ENCODE data around the gene UGGT2. TPM values are rescaled to one million over a fixed set of nuclear protein-coding genes. Genes with fewer than 3 reads are reported as not detected.

The UGGT2 gene
- total and polyA plus RNA-seq, 8 donors = 24.1 to 50.0 (median 43.3) TPM

- DNase-seq (no peak), ATAC-seq (no peak)
- Histone ChIP-seq H3K27ac (no peak overlapping the region), H3K4me1 (no peaks in the 10 kb centered on the region), H3K4me3 (no peak overlapping the region), H3K27me3 (no peaks in the 10 kb centered on the region), H3K9me3 (peaks cover 0 to 9% of the 10 kb centered on the region in 2 donors), H3K36me3 (peaks cover 0 to 9% of the 10 kb centered on the region in 2 donors)
- no peak for TF ChIP-seq CTCF (IDR thresholded peaks at IDR 0.05)
- intact Hi-C loops (cut with DNase I) = no loop called here
Observed at GRCh38 chr13:95968906-95969305, 84.3 kb downstream of the UGGT2 start.

- ATAC-seq (no peak), DNase-seq (no peak)
- Histone ChIP-seq H3K27ac (no peak overlapping the region), H3K9me3 (peaks cover 0 to 25% of the 10 kb centered on the region in 2 donors), H3K4me1 (no peaks in the 10 kb centered on the region), H3K27me3 (no peaks in the 10 kb centered on the region), H3K4me3 (no peak overlapping the region), H3K36me3 (peaks cover 0 to 17% of the 10 kb centered on the region in 2 donors)
- no peak for TF ChIP-seq CTCF (IDR thresholded peaks at IDR 0.05)
- intact Hi-C loops (cut with DNase I) = no loop called here
Observed at GRCh38 chr13:95957331-95957730, 95.9 kb downstream of the UGGT2 start.

- Histone ChIP-seq H3K27me3 (no peaks in the 10 kb centered on the region), H3K27ac (no peak overlapping the region), H3K36me3 (peaks cover 0 to 13% of the 10 kb centered on the region in 2 donors), H3K4me3 (no peak overlapping the region), H3K9me3 (peaks cover 0 to 24% of the 10 kb centered on the region in 2 donors), H3K4me1 (no peaks in the 10 kb centered on the region)
- intact Hi-C loops (cut with DNase I) = no loop called here
- ATAC-seq (no peak), DNase-seq (no peak)
- TF ChIP-seq CTCF (IDR thresholded peaks at IDR 0.05) = no peak
Observed at GRCh38 chr13:95956589-95957148, 96.5 kb downstream of the UGGT2 start.

- intact Hi-C loops (cut with DNase I) = no loop called here
- DNase-seq (no peak), ATAC-seq (no peak)
- Histone ChIP-seq H3K4me3 (no peak overlapping the region), H3K27me3 (no peaks in the 10 kb centered on the region), H3K4me1 (no peaks in the 10 kb centered on the region), H3K36me3 (peaks cover 0 to 12% of the 10 kb centered on the region in 2 donors), H3K9me3 (peaks cover 0 to 15% of the 10 kb centered on the region in 2 donors), H3K27ac (no peak overlapping the region)
- TF ChIP-seq CTCF (IDR thresholded peaks at IDR 0.05) = no peak
Observed at GRCh38 chr13:95955719-95956118, 97.5 kb downstream of the UGGT2 start.

GRCh38 chr13:95955255-95955654 is 97.9 kb downstream of the UGGT2 start:
- DNase-seq = no peak
- Histone ChIP-seq H3K4me3 (no peak overlapping the region), H3K9me3 (peaks cover 0 to 11% of the 10 kb centered on the region in 2 donors), H3K36me3 (peaks cover 0 to 7% of the 10 kb centered on the region in 2 donors), H3K4me1 (no peaks in the 10 kb centered on the region), H3K27ac (no peak overlapping the region), H3K27me3 (no peaks in the 10 kb centered on the region)
- no peak for ATAC-seq
- intact Hi-C loops (cut with DNase I) = no loop called here
- TF ChIP-seq CTCF (IDR thresholded peaks at IDR 0.05) = no peak
